HL-60/S4 treated with phorbol 12-myristate 13-acetate at 8.2 ng/mL for 4 days and 3 days (cell line): Measurements from ENCODE around the gene EDEM3.
"Not testable (repeated sequence)": the region's sequence is repeated elsewhere in the genome, so short reads cannot be mapped to it uniquely, and the experiment has no call there.

Experiments used
- in situ Hi-C: fragments of 300-500 bp; cut with MboI; formaldehyde crosslinking; loops from 2 replicates; pipeline ENCODE4 v1.15.0; 2022; ENCODE audit warnings: low sequenced_read_pairs

Gene EDEM3

GRCh38 chr1:184680611-184681225 lies 73.9 kb downstream of the EDEM3 start:
- in situ Hi-C loops = not testable (repeated sequence)

GRCh38 chr1:184679472-184679871 lies 75.2 kb downstream of the EDEM3 start:
- in situ Hi-C loops = not testable (repeated sequence)

GRCh38 chr1:184677344-184677743 lies 77.3 kb downstream of the EDEM3 start:
- in situ Hi-C loops = no loop called here

- in situ Hi-C loops = loop anchor here (25.0 kb wide), 1 partner anchor 586 kb away; no protein-coding TSS in a partner anchor
Observed at GRCh38 chr1:184673305-184673704, 81.4 kb downstream of the EDEM3 start.

- in situ Hi-C loops = loop anchor here (25.0 kb wide), 1 partner anchor 585 kb away; no protein-coding TSS in a partner anchor
Observed at GRCh38 chr1:184672013-184672726, 82.5 kb downstream of the EDEM3 start.

GRCh38 chr1:184669391-184669790 lies 85.3 kb downstream of the EDEM3 start:
- in situ Hi-C loops = loop anchor here (25.0 kb wide), 1 partner anchor 582 kb away; no protein-coding TSS in a partner anchor

- in situ Hi-C loops = loop anchor here (25.0 kb wide), 1 partner anchor 578 kb away; no protein-coding TSS in a partner anchor
Observed at GRCh38 chr1:184665360-184665759, 89.3 kb downstream of the EDEM3 start.

- in situ Hi-C loops = loop anchor here (25.0 kb wide), 1 partner anchor 577 kb away; no protein-coding TSS in a partner anchor
Observed at GRCh38 chr1:184664661-184665060, 90.0 kb downstream of the EDEM3 start.

GRCh38 chr1:184664042-184664660 lies 90.5 kb downstream of the EDEM3 start:
- in situ Hi-C loops = loop anchor here (25.0 kb wide), 1 partner anchor 577 kb away; no protein-coding TSS in a partner anchor

GRCh38 chr1:184661801-184662200 lies 92.9 kb downstream of the EDEM3 start:
- in situ Hi-C loops = loop anchor here (25.0 kb wide), 1 partner anchor 574 kb away; no protein-coding TSS in a partner anchor

GRCh38 chr1:184660462-184661191 lies 94.0 kb downstream of the EDEM3 start:
- in situ Hi-C loops = loop anchor here (25.0 kb wide), 1 partner anchor 573 kb away; no protein-coding TSS in a partner anchor

GRCh38 chr1:184658055-184658454 lies 96.6 kb downstream of the EDEM3 start:
- in situ Hi-C loops = loop anchor here (25.0 kb wide), 1 partner anchor 571 kb away; no protein-coding TSS in a partner anchor

GRCh38 chr1:184656221-184656620 lies 98.4 kb downstream of the EDEM3 start:
- in situ Hi-C loops = loop anchor here (25.0 kb wide), 1 partner anchor 569 kb away; no protein-coding TSS in a partner anchor

- in situ Hi-C loops = loop anchor here (25.0 kb wide), 1 partner anchor 568 kb away; no protein-coding TSS in a partner anchor
Observed at GRCh38 chr1:184655185-184655584, 99.5 kb downstream of the EDEM3 start.

- in situ Hi-C loops = loop anchor here (25.0 kb wide), 1 partner anchor 563 kb away; no protein-coding TSS in a partner anchor
Observed at GRCh38 chr1:184650177-184650866, 104.3 kb downstream of the EDEM3 start.

- in situ Hi-C loops = no loop called here
Observed at GRCh38 chr1:184649451-184649888, 105.2 kb downstream of the EDEM3 start.

GRCh38 chr1:184648856-184649201 lies 105.8 kb downstream of the EDEM3 start:
- in situ Hi-C loops = no loop called here

- in situ Hi-C loops = no loop called here
Observed at GRCh38 chr1:184648160-184648855, 106.3 kb downstream of the EDEM3 start.

GRCh38 chr1:184647471-184647870 lies 107.2 kb downstream of the EDEM3 start:
- in situ Hi-C loops = no loop called here
